ENCODE data around the gene PTPN23.

Gene PTPN23

GRCh38 chr3:47376393-47376792, 4.4 kb upstream of the PTPN23 start:
- no peak for DNase-seq

- DNase-seq: no peak
Measured at GRCh38 chr3:47377186-47377585, 3.6 kb upstream of the PTPN23 start.

GRCh38 chr3:47378869-47379268, 2.0 kb upstream of the PTPN23 start:
- DNase-seq: no peak

DNA sequence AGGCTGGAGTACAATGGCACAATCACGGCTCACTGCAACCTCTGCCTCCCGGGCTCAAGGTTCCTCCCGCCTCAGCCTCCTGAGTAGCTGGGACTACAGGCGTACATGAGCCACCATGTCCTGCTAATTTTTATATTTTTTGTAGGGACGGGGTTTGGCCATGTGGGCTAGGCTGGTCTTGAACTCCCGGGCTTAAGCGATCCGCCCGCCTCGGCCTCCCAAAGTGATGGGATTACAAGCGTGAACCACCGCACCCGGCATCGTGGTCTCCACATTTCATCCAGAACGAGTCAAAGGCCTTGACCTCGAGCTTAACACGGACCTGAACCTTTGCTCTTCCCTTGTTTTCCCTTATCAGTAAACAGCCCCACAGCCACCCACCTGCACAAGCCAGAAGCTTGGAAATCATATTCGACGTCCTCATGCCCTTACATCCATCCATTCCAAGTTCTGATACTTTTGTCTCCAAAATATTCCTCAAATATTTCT, 1.4 kb upstream of the PTPN23 start:
- no peak for DNase-seq

GRCh38 chr3:47380026-47380600, 708 bp upstream of the PTPN23 start:
- no peak for DNase-seq

DNA sequence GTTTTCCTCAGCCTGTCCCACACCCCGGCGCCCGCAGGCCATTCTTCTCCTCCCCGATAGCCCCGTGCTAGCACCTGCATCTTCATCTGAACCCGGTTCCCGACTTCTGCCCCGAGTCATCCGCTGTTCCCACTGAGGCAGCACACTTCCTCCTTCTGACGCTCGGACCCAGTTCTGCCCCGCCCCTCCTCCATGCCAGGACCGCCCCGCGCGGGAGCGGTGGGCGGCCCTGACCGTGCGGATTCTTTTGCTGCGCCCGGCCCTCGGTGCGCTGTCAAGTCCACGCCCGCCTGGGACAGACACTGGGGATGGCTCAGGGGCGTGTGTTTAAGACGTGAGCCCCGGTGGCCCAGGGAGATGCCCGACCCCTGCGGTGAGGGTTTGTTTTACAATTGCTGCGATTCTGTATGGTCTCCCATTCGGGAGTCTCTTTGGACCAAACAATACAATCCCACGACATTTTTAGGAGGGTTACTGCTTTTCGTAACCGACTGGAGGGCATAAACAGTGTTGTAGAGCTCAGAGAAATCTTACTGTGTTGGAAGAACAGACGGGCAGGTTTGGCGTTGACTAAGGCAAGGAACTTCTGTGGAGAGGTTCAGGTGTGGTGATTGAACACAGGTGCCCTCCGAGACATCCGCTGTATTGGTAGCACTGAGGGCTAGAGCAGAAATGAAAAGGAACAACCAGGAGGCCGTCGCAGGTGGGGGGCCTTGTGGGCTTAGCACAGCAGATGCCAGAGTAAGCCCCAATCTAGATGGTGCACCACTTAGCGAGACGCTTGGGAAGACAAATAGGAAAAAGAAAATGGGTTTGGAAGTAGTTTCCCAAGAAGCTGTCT, 716 bp downstream of the PTPN23 start:
- peak; percentile 34 for DNase-seq

- no peak for DNase-seq
Measured at GRCh38 chr3:47384425-47384824, 3.6 kb downstream of the PTPN23 start.

GRCh38 chr3:47385007-47385406, 4.2 kb downstream of the PTPN23 start:
- no peak for DNase-seq

DNA sequence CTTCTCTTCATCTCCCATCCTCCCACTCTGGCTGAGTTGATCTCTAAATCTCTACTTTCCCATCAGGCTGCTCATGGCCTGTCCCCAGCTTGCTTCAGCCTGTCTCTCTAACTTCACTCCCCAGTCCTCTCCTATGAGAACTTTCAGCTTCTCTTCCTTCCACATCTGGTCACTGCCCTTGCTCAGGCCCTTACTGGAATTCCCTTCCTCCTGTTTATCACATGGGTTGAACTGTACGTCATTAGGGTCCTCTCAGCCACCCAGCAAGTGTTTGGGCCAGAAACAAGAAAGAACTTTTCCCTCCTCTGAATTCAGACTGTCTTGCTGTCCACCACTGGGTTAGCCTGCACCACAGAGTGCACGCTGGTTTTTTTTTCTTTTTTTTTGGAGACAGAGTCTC, 5.0 kb downstream of the PTPN23 start:
- DNase-seq: no peak

GRCh38 chr3:47392933-47393332, 12.1 kb downstream of the PTPN23 start:
- DNase-seq: no peak

DNA sequence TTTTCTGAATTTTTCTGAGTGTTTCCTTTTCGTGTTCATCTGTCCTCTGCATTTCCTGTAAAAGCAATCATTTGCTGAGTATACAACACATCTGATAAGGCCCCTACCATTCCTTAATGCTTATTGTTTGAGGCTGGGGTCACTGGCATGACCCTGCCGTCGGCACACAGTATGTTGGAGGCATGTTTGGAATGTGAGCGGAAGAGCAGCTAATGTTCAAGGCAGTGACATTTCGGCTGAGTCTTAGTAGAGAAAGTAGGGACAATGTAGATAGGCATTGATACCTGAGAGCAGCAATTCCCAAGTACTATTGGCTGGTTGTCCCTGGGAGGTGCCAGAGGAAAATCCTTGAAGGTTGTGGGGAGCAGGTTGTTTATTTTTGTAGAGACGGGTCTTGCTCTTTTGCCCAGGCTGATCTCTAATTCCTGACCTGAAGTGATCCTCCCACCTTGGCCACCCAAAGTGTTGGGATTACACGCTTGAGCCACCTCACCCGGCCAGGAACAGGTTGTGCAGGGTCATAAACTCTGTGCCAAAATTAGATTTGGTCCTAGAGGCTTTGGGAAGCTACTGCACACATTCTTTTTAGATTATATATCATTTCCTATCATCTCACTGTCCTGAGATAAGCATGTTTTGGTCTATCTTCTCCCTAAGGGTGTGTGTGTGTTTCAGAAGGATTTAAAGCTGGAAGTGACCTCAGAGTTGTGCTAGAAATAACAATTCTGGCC, 13.5 kb downstream of the PTPN23 start:
- DNase-seq: no peak

GRCh38 chr3:47394881-47395280, 14.1 kb downstream of the PTPN23 start:
- DNase-seq: no peak

- DNase-seq: no peak
Measured at GRCh38 chr3:47398228-47398627, 17.4 kb downstream of the PTPN23 start.

DNA sequence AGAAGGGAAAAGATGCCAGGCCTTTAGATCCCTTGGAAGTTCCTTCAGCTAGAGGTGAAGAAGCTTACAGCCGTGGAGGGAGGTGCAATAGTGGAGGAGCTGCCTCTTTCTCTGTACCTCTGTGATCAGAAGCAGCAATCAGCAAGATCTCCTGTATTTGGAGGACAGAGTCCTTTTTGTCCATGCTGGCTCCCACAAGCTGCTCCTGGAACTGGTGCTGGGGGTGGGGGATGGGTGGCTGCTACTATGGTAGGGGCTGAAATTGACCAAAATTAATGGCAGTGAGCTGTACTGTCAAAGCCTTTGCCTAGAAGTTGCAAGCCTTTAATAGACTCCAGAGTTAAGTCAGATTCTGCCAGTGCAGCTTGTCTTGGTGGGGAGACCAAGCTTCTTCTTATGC, 18.2 kb downstream of the PTPN23 start:
- DNase-seq: no peak

GRCh38 chr3:47399531-47400270, 18.9 kb downstream of the PTPN23 start:
- no peak for DNase-seq

DNA sequence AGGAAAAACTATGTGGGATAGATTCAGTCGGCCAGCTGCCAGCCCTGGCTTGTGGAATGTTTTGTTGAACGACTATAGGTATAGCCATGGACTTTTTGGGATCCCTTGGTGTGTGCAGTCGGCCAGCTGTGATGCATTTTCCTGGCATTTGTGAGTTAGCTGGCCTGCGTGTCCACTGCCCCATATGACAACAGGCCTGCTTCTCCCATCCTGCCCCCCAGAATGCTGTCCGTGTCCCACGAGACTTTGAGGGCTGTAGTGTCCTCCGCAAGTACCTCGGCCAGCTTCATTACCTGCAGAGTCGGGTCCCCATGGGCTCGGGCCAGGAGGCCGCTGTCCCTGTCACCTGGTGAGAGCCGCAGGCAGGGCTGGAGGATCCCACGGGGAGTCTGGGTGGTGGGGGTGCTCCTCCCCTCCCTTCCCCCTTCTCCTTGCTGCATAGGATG, 23.6 kb downstream of the PTPN23 start:
- no peak for DNase-seq

- no peak for DNase-seq
Measured at GRCh38 chr3:47404955-47405790, 24.4 kb downstream of the PTPN23 start.

- DNase-seq: no peak
Measured at GRCh38 chr3:47405820-47406761, 25.3 kb downstream of the PTPN23 start.

DNA sequence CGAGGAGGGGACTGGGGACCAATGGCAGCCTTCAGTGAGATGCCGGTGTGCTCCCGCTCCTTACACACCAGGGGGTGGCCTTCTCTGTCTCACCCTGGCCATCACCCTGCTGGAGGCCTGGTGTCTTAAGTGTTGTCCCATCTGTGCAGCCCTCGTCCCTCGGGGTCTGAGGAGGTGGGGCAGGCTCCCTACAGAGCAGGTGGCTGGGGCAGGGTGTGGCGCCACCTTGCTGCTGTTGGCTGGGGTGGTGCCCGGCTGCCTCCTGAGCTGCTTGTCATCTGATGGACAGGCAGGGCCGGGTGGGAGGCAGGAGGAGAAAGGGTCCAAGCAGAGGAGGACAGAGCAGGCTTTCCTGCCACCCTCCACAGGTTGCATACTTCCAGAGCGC, 25.9 kb downstream of the PTPN23 start:
- no peak for DNase-seq

- no peak for DNase-seq
Measured at GRCh38 chr3:47407237-47407636, 26.4 kb downstream of the PTPN23 start.
